KOPT-K1 (cell line): ENCODE data around the gene NCCRP1.

Source experiments
- H3K27ac ChIP-seq: fragments of 200-600 bp; sonication (generic); 2 replicates; pipeline ENCODE4 v1.5.1; 2016; ENCODE audit warnings: antibody characterized with exemption, mild to moderate bottlenecking, low read depth, low read length; ENCODE audit not compliant: poor library complexity, severe bottlenecking
- H3K36me3 ChIP-seq: fragments of 200-600 bp; sonication (generic); 2 replicates; pipeline ENCODE4 v1.5.1; 2017; ENCODE audit warnings: antibody characterized with exemption, mild to moderate bottlenecking, low read length, moderate library complexity; ENCODE audit not compliant: insufficient read depth
- H3K9me3 ChIP-seq: fragments of 200-600 bp; sonication (generic); 2 replicates; pipeline ENCODE4 v1.5.1; 2017; ENCODE audit warnings: antibody characterized with exemption, low read length, mild to moderate bottlenecking; ENCODE audit not compliant: insufficient read depth, poor library complexity, severe bottlenecking

The NCCRP1 gene

DNA sequence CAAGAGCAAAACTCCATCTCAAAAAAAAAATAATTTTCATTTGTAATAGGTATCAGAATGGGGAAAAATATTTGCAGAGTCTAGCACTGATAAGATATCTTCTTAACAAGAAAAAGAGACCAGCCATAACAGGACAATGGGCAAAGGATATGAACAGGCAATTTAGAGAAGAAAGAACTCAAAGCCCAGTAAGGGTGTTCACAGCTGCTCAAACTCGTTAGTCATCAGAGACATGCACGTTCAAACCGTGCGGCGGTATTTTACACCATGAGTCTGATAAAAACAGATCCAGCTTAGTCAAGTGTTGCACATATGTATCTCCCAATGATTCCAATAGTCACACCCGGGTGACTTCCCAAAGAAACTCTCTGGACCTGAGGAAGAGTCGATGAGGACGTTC is 13.7 kb upstream of the NCCRP1 start:
- Histone ChIP-seq H3K9me3 (no peaks in the 10 kb centered on the region), H3K36me3 (peaks cover 28% of the 10 kb centered on the region), H3K27ac (no peak overlapping the region)

- H3K9me3 ChIP-seq = no peaks in the 10 kb centered on the region
- no peak overlapping the region for H3K27ac ChIP-seq
- peaks cover 6% of the 10 kb centered on the region; the same call in 1 of the 2 replicates for H3K36me3 ChIP-seq
Measured at GRCh38 chr19:39186391-39186790, 10.4 kb upstream of the NCCRP1 start.

- no peak overlapping the region for H3K27ac ChIP-seq
- H3K9me3 ChIP-seq = no peaks in the 10 kb centered on the region
- H3K36me3 ChIP-seq = no peaks in the 10 kb centered on the region
Measured at GRCh38 chr19:39187552-39187943, 9.2 kb upstream of the NCCRP1 start.

DNA sequence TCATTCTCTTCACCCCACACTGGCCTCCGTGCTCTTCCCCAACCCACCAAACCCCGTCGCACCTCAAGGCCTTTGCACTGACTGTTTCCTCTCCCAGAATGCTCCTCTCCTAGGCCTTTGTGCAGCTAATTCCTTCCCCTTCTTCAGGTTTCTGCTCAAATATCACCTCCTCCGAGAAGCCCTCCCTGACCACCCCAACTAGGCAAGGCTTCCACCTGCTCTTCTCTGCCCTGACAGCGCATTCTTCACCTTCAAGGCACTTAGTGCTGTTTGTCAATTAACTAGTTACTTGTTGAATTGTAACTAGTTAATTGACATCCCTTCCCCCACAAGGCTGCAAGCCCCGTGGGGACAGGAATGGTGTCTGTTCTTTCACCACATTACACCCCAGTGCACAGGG is 7.8 kb upstream of the NCCRP1 start:
- no peaks in the 10 kb centered on the region for H3K9me3 ChIP-seq
- H3K27ac ChIP-seq = no peak overlapping the region
- no peaks in the 10 kb centered on the region for H3K36me3 ChIP-seq

- no peaks in the 10 kb centered on the region for H3K36me3 ChIP-seq
- no peaks in the 10 kb centered on the region for H3K9me3 ChIP-seq
- H3K27ac ChIP-seq = no peak overlapping the region
Measured at GRCh38 chr19:39190768-39191167, 6.0 kb upstream of the NCCRP1 start.

DNA sequence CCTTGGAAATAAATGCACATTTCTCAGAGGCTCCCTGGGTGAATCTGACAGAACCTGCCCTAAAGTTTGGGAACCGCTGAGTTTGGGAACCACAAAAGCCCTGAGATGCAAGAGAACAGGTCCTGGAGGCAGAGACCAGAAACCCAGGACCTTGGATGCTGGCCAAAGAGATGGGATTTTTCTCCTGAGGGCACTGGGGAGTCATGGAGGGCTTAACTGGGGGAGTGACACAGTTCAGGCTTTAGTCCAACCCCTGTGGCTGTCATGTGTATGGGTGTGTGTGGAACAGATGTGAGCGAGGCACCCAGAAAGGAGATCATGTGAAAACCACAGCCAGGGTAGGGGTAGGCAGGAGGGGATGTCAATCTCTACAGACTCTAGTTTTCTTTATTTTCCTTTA is 3.9 kb upstream of the NCCRP1 start:
- no peaks in the 10 kb centered on the region for H3K9me3 ChIP-seq
- no peak overlapping the region for H3K27ac ChIP-seq

GRCh38 chr19:39193803-39194202 is 3.0 kb upstream of the NCCRP1 start:
- Histone ChIP-seq H3K9me3 (no peaks in the 10 kb centered on the region), H3K36me3 (no peaks in the 10 kb centered on the region), H3K27ac (no peak overlapping the region)

More for the DNA sequence above, 3.9 kb upstream of the NCCRP1 start:
- H3K36me3 ChIP-seq = no peaks in the 10 kb centered on the region

- no peaks in the 10 kb centered on the region for H3K36me3 ChIP-seq
- no peaks in the 10 kb centered on the region for H3K9me3 ChIP-seq
- H3K27ac ChIP-seq = no peak overlapping the region
Measured at GRCh38 chr19:39194832-39195542, 1.8 kb upstream of the NCCRP1 start.

DNA sequence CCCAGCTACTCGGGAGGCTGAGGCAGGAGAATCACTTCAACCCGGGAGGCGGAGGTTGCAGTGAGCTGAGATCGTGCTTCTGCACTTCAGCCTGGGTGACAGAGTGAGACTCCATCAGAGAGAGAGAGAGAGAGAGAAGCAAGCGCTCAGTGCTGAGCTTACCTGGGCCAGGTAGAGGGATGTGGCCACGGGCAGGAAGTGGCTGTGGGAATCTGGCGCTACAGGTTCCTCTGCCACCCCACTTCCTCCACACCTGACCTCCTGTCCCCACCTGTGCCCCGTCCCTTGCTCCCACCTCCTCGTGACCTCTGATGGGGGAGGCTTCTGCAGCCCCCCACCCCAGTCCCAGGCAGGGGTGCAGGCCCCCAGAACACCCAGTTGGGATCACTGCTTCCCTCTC is 1.0 kb upstream of the NCCRP1 start:
- H3K27ac ChIP-seq = no peak overlapping the region
- H3K36me3 ChIP-seq = no peaks in the 10 kb centered on the region
- H3K9me3 ChIP-seq = no peaks in the 10 kb centered on the region

GRCh38 chr19:39196320-39196719 is 444 bp upstream of the NCCRP1 start:
- Histone ChIP-seq H3K9me3 (no peaks in the 10 kb centered on the region), H3K27ac (no peak overlapping the region), H3K36me3 (no peaks in the 10 kb centered on the region)

- no peak overlapping the region for H3K27ac ChIP-seq
- no peaks in the 10 kb centered on the region for H3K9me3 ChIP-seq
- H3K36me3 ChIP-seq = no peaks in the 10 kb centered on the region
Measured at GRCh38 chr19:39197808-39198207, 1.0 kb downstream of the NCCRP1 start.

- no peak overlapping the region for H3K27ac ChIP-seq
- no peaks in the 10 kb centered on the region for H3K9me3 ChIP-seq
- no peaks in the 10 kb centered on the region for H3K36me3 ChIP-seq
Measured at GRCh38 chr19:39199025-39199424, 2.3 kb downstream of the NCCRP1 start.

DNA sequence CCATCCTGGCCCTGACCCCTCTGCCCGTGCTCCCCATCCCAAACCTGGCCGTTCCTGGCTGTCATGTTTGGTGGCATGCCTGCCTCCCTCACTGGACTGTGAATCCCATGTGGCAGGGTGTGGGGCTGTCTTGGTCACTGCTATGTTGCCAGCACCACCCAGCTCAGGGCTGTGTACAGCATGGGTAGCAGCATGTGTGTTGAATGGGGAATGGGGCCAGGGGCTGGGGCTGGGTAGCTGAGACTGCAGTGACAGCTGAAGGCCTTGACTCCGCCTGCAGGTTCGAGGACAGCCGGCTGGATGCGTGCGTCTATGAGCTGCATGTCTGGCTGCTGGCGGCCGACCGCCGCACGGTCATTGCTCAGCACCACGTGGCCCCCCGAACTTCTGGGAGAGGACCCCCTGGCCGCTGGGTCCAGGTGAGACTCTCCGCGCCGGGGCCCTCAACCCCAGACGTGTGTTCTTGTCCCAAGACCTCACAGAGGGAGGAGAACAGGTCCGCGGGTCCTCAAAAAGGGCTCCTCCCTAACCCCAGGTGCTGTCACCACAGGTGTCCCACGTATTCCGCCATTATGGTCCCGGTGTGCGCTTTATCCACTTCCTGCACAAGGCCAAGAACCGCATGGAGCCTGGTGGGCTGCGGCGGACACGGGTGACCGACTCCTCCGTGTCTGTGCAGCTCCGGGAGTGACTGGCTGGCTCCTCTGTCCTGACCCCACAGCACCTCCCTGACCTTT is 3.5 kb downstream of the NCCRP1 start:
- no peaks in the 10 kb centered on the region for H3K36me3 ChIP-seq
- no peak overlapping the region for H3K27ac ChIP-seq
- H3K9me3 ChIP-seq = no peaks in the 10 kb centered on the region

- H3K9me3 ChIP-seq = no peaks in the 10 kb centered on the region
- no peaks in the 10 kb centered on the region for H3K36me3 ChIP-seq
- H3K27ac ChIP-seq = no peak overlapping the region
Measured at GRCh38 chr19:39200803-39201115, 4.0 kb downstream of the NCCRP1 start.

- Histone ChIP-seq H3K9me3 (no peaks in the 10 kb centered on the region), H3K36me3 (no peaks in the 10 kb centered on the region), H3K27ac (no peak overlapping the region)
Measured at GRCh38 chr19:39202998-39203355, 6.2 kb downstream of the NCCRP1 start.
